GM10266 (cell line): ENCODE data around the gene CCDC148.

Source experiments
- DNase-seq: peaks from one replicate; pipeline ENCODE4 v3.0.0; 2012; ENCODE audit errors: extremely low spot score
- TF ChIP-seq, protein P1 (sequence below): IDR thresholded peaks from 2 replicates; pipeline ENCODE4 v1.5.1; 2012; ENCODE audit warnings: mild to moderate bottlenecking, low read depth; ENCODE audit not compliant: control insufficient read depth, insufficient read depth; ENCODE audit errors: missing control alignments

The CCDC148 gene

DNA sequence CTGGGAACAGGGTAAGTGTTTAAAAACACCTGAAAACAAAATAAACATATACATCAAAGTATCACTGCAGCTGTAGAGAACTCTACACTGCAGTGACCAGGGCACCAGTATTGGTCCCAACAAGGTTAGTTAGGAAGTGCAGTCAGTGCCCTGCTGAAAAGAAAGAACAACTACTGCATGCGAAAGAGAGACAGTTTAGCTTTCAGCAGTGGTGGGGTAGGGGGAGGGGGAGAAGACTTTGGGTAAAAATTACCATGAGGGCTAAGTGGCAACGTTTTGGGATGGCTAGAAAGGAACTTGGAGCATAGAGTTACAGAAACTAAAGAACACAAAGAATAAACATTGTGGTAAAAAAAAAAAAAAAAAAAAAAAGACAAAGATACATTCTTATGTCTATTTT is 242.8 kb downstream of the CCDC148 start:
- no peak for DNase-seq
- TF ChIP-seq, protein P1, sequence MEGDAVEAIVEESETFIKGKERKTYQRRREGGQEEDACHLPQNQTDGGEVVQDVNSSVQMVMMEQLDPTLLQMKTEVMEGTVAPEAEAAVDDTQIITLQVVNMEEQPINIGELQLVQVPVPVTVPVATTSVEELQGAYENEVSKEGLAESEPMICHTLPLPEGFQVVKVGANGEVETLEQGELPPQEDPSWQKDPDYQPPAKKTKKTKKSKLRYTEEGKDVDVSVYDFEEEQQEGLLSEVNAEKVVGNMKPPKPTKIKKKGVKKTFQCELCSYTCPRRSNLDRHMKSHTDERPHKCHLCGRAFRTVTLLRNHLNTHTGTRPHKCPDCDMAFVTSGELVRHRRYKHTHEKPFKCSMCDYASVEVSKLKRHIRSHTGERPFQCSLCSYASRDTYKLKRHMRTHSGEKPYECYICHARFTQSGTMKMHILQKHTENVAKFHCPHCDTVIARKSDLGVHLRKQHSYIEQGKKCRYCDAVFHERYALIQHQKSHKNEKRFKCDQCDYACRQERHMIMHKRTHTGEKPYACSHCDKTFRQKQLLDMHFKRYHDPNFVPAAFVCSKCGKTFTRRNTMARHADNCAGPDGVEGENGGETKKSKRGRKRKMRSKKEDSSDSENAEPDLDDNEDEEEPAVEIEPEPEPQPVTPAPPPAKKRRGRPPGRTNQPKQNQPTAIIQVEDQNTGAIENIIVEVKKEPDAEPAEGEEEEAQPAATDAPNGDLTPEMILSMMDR = no peak

DNA sequence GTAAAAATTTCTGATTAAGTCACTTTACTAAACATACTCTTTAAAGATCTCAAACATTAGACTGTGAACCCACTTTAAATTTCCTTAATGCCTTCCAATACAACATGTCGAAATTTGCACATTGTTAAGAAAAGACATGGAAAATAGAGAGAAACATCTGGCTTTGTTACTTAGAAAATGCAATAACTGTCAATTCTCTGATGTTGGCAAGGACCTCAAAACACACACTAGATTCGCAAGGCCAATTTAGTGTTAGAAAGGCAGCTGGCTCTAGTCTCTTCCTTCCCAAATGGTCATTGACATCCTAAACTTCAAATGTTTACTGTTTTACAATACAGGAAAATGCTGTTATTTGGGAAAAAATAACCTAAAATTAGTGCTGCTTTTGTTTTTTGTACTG is 244.3 kb downstream of the CCDC148 start:
- no peak for DNase-seq
- TF ChIP-seq, protein P1 = no peak

DNA sequence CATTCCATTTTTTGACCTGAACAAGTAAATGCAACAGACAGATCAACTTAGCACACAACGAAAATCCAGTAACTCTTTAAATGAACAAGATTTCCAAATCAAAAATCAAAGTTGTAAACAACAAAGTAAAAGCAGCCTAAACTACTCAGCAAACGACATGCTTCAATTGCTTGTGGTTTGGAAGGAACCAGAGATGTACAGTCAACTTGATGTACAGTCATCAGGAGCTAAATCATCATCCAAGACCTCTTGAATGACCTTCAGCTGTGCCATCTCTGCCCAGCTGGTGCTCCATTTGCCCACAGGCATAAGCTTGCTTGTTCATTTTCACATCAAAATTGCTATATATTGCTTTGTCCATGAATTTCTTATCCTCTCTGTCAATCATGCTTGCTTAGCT is 245.1 kb downstream of the CCDC148 start:
- TF ChIP-seq, protein P1 = no peak
- DNase-seq = no peak

DNA sequence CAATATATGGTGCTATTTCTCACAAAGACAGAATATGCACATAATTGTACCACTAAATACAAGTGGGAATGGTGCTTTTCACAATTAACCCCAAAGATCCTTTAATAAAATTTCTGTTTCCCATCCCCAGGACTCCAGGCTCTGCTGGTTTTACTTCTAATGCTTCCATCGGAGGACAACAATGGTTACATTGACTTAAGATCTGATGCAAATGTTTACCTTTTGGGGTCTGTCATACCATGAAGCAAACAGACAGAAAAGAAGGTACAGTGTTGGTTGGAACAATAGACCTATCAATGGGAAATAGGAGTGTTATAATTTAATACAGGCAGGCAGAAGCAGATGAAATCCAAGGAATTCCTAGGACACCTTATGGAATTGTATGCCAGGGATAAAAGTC is 249.2 kb downstream of the CCDC148 start:
- DNase-seq = no peak
- TF ChIP-seq, protein P1 = no peak

DNA sequence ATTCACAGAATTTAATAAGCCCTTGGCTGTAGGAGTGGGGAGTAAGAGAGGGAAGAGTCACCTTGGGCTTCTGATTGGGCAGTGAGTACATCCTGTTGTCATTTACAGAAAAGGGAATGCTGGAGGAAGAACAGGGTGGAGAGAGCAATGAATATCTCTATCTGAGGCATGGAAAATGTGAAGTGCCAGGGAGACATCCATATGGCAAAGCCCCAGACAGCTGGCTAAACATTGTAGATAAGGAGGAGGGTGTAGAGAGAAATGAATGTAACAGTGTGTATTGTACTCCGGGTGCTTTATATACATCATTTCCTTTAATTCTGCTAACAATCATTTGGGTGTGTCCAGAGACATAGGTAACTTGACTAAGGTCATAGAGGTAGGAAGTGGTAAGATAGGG is 251.3 kb downstream of the CCDC148 start:
- TF ChIP-seq, protein P1 = no peak
- no peak for DNase-seq

DNA sequence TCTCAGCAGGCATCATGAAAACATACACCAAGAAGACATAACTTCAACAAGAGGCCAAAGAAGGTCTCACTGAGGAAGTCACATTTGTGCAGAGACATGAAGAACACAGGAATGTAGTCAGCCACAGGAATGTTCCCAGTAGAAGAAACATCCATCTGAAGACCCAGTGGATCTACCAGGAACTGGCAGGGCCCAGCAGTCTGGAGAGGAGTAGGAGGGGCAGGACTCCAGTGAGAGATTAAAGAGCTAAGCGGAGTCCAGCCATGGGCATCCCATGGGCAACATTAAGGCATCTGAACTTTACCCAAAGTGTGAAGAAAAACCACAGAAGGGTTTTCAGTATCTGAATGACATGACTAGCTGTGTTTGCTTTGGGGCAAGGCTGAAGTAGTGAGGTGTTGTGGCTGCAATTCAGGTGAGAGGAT is 251.8 kb downstream of the CCDC148 start:
- no peak for DNase-seq
- TF ChIP-seq, protein P1 = no peak

DNA sequence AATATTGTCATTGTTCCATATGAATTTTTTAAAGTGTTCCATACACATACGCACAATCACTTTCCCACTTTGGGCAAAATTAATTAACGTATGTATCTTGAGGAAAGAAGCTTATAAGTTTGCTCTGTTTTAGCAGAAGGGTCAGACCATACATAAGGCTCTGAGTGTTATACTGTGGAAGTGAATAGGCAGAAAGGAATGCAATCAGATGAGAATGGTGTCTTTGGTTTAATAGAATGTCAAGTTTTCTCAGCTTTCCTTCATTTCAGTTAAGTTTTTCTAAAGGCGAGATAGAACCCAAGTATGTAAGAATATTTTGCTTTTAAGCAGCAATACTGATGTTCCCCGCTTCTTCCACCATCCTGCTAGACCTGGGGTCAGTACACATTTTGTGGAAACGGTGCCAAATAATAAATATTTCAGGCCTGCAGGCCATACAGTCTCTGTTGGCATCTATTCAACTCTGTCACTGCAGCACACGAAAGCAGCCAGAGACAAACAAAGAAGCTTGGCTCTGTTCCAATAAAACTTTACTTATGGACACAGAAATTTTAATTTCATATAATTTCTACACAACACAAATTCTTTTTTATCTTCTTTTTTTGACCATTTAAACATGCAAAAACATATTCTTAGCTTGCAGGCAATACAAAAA is 254.3 kb downstream of the CCDC148 start:
- TF ChIP-seq, protein P1 = no peak
- no peak for DNase-seq
